ENCODE results near the gene BLOC1S1. TPM values are rescaled to one million over a fixed set of nuclear protein-coding genes. Genes with fewer than 3 reads are reported as not detected.

The BLOC1S1 gene
- total and polyA plus RNA-seq, 9 of the 15 experiments (the other 6 are each of a cell fraction or from before 2014, with no cell fraction given), result 75.2 to 161 (median 98.8) TPM

DNA sequence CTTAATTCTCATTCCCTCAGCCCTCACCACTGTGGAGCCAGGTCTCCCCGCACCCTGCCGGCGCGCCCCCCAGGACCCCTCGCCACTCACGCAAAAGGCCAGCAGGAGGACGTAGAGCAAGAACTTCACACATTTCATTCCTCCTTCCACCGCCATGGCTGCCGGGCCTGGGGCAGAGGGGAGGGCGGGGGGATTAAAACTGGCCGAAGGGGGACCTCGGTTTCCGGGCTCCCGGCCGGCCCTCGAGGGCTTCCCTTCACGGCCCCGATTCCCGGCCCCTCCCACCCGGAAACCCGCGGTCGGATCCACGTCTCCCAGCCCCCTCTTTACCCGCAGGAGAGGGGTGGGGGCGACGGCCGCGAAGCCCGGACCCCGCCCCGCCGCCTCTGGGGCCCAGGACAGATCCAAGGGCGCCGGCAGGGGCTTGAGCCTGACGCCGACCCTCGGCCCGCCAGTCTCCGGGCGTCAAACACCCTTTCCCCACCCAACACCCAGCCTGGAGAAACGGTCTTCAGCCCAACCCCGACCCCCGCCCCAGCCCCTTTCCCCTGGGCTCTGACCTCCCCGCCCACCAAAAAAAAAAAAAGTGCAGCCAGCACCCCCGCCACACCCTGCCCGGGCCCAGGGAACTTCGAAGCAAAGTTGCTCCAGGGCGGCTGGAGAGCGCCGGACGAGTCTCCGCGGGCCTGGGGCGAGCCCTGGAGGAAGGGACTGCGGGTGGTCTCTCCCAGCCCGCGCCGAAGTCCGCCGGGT lies 12.5 kb downstream of the BLOC1S1 start (continued):
- TF ChIP-seq NRF1 (conservative IDR thresholded peaks at IDR 0.05 in 1 of 2, IDR thresholded peaks at IDR 0.05 in 1 of 2), result no peak
- TF ChIP-seq, protein P1, sequence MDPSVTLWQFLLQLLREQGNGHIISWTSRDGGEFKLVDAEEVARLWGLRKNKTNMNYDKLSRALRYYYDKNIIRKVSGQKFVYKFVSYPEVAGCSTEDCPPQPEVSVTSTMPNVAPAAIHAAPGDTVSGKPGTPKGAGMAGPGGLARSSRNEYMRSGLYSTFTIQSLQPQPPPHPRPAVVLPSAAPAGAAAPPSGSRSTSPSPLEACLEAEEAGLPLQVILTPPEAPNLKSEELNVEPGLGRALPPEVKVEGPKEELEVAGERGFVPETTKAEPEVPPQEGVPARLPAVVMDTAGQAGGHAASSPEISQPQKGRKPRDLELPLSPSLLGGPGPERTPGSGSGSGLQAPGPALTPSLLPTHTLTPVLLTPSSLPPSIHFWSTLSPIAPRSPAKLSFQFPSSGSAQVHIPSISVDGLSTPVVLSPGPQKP (CRISPR knock-in tag; IDR thresholded peaks at IDR 0.05), result no peak
- TF ChIP-seq, protein P2, sequence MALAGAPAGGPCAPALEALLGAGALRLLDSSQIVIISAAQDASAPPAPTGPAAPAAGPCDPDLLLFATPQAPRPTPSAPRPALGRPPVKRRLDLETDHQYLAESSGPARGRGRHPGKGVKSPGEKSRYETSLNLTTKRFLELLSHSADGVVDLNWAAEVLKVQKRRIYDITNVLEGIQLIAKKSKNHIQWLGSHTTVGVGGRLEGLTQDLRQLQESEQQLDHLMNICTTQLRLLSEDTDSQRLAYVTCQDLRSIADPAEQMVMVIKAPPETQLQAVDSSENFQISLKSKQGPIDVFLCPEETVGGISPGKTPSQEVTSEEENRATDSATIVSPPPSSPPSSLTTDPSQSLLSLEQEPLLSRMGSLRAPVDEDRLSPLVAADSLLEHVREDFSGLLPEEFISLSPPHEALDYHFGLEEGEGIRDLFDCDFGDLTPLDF (CRISPR knock-in tag; IDR thresholded peaks at IDR 0.05), result no peak
- TF ChIP-seq ILK (tag; IDR thresholded peaks at IDR 0.05; ENCODE audit: borderline replicate concordance, low read depth), result no peak
- TF ChIP-seq, protein P3, sequence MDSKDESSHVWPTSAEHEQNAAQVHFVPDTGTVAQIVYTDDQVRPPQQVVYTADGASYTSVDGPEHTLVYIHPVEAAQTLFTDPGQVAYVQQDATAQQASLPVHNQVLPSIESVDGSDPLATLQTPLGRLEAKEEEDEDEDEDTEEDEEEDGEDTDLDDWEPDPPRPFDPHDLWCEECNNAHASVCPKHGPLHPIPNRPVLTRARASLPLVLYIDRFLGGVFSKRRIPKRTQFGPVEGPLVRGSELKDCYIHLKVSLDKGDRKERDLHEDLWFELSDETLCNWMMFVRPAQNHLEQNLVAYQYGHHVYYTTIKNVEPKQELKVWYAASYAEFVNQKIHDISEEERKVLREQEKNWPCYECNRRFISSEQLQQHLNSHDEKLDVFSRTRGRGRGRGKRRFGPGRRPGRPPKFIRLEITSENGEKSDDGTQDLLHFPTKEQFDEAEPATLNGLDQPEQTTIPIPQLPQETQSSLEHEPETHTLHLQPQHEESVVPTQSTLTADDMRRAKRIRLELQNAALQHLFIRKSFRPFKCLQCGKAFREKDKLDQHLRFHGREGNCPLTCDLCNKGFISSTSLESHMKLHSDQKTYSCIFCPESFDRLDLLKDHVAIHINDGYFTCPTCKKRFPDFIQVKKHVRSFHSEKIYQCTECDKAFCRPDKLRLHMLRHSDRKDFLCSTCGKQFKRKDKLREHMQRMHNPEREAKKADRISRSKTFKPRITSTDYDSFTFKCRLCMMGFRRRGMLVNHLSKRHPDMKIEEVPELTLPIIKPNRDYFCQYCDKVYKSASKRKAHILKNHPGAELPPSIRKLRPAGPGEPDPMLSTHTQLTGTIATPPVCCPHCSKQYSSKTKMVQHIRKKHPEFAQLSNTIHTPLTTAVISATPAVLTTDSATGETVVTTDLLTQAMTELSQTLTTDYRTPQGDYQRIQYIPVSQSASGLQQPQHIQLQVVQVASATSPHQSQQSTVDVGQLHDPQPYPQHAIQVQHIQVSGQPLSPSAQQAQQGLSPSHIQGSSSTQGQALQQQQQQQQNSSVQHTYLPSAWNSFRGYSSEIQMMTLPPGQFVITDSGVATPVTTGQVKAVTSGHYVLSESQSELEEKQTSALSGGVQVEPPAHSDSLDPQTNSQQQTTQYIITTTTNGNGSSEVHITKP (IDR thresholded peaks at IDR 0.05; ENCODE audit: partially characterized antibody), result no peak
- no peak for TF ChIP-seq SMAD2 (IDR thresholded peaks at IDR 0.05; ENCODE audit: low read depth, low read length)
- no peak for TF ChIP-seq PCBP1 (IDR thresholded peaks at IDR 0.05; ENCODE audit: low read depth, low read length, poor library complexity, severe bottlenecking)
- TF ChIP-seq NCOA1 (IDR thresholded peaks at IDR 0.05; ENCODE audit: low read depth), result 0 out of 2 replicates have a peak, but pooled peaks have one; percentile 1
- TF ChIP-seq MTA3 (IDR thresholded peaks at IDR 0.05; ENCODE audit: borderline replicate concordance), result no peak
- TF ChIP-seq, protein P4, sequence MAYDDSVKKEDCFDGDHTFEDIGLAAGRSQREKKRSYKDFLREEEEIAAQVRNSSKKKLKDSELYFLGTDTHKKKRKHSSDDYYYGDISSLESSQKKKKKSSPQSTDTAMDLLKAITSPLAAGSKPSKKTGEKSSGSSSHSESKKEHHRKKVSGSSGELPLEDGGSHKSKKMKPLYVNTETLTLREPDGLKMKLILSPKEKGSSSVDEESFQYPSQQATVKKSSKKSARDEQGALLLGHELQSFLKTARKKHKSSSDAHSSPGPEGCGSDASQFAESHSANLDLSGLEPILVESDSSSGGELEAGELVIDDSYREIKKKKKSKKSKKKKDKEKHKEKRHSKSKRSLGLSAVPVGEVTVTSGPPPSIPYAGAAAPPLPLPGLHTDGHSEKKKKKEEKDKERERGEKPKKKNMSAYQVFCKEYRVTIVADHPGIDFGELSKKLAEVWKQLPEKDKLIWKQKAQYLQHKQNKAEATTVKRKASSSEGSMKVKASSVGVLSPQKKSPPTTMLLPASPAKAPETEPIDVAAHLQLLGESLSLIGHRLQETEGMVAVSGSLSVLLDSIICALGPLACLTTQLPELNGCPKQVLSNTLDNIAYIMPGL (CRISPR knock-in tag; IDR thresholded peaks at IDR 0.05), result no peak
- TF ChIP-seq ZFPM2 (CRISPR knock-in tag; IDR thresholded peaks at IDR 0.05), result no peak
- no peak for TF ChIP-seq SOX6 (IDR thresholded peaks at IDR 0.05)
- no peak; the same call in 1 of the 2 replicates for TF ChIP-seq NFRKB (IDR thresholded peaks at IDR 0.05; ENCODE audit: low read depth)
- TF ChIP-seq HOXB6 (CRISPR knock-in tag; IDR thresholded peaks at IDR 0.05; ENCODE audit: borderline replicate concordance), result no peak
- no peak for TF ChIP-seq CBX3 (IDR thresholded peaks at IDR 0.05; ENCODE audit: borderline replicate concordance in 1 of 2, low read length in 2 of 2)
- no peak for TF ChIP-seq LARP7 (IDR thresholded peaks at IDR 0.05)
- 0 out of 2 replicates have a peak, but pooled peaks have one; percentile 45 for TF ChIP-seq SMARCA5 (IDR thresholded peaks at IDR 0.05)
- no peak for TF ChIP-seq FOXJ3 (CRISPR knock-in tag; IDR thresholded peaks at IDR 0.05)
- TF ChIP-seq CREM (IDR thresholded peaks at IDR 0.05; ENCODE audit: low read depth), result no peak
